ENCODE data around the gene FAP. TPM values are rescaled to one million over a fixed set of nuclear protein-coding genes. Genes with fewer than 3 reads are reported as not detected.

Gene FAP
- total and polyA plus RNA-seq, 2 donors (not counting 3 experiments of a cell fraction or from before 2014, with no cell fraction given) = 1.1 TPM; not detected in 1

DNA sequence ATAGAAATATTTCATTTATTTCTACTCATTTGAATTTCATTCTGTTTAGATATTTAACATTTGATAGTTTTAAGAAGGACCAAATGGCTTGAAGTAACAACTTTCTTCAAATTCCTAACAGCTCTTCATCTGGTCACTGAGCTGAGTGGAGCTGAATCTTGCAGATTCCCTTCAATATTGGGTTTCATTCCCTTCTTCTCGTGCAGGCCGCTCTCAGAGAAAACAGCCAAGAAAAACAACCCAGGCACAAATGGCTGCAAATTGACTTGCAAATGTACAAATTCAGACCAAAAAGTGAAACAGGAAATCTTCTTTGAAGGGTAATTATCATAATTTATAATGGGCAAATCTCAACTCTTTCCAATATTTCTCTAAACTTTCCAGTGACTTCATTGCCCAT lies 60.9 kb downstream of the FAP start:
- DNase-seq (ENCODE audit: low read depth, low spot score) (no peak), FAIRE-seq (no peak)
- Histone ChIP-seq H3K9ac (replicated peaks; ENCODE audit: extremely low read depth, insufficient read depth, low read length) (no peak overlapping the region), H3K4me1 (ENCODE audit: control insufficient read depth, extremely low read depth, insufficient read depth, low read length) (peaks cover 4% of the 10 kb centered on the region), H3K27me3 (ENCODE audit: control insufficient read depth in 2 of 2, insufficient read depth in 2 of 2, low read length in 2 of 2) (no peaks in the 10 kb centered on the region), H3K9me1 (replicated peaks; ENCODE audit: control insufficient read depth, extremely low read depth, insufficient read depth, low read length) (no peaks in the 10 kb centered on the region), H3K4me2 (ENCODE audit: insufficient read depth, low read length) (no peak overlapping the region), H2AFZ (ENCODE audit: low read depth, low read length) (no peak overlapping the region), H3K79me2 (ENCODE audit: control insufficient read depth, insufficient read depth, low read length) (no peaks in the 10 kb centered on the region), H3K4me3 (replicated peaks in 1 of 3; ENCODE audit: insufficient read depth in 1 of 3, low read depth in 1 of 3, low read length in 3 of 3) (no peak overlapping the region), H3K9me3 (replicated peaks; ENCODE audit: control insufficient read depth, insufficient read depth, low read length) (no peaks in the 10 kb centered on the region), H4K20me1 (replicated peaks; ENCODE audit: control insufficient read depth, extremely low read depth, insufficient read depth, low read length) (no peaks in the 10 kb centered on the region), H3K27ac (ENCODE audit: insufficient read depth, low read depth, low read length) (no peak overlapping the region), H3K36me3 (ENCODE audit: control insufficient read depth in 2 of 2, extremely low read depth in 1 of 2, insufficient read depth in 2 of 2, low read length in 2 of 2) (no peaks in the 10 kb centered on the region)
- no TSS peak for BruUV-seq (replicated peaks)
- CTCF ChIA-PET = no interaction called here
- intact Hi-C loops (cut with micrococcal nuclease) (no loop called here), dilution Hi-C loops (cut with MboI; ENCODE audit: extremely low pct_ligation_motif_present, low sequenced_read_pairs) (no loop called here)
- TF ChIP-seq, protein P1, sequence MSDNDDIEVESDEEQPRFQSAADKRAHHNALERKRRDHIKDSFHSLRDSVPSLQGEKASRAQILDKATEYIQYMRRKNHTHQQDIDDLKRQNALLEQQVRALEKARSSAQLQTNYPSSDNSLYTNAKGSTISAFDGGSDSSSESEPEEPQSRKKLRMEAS (IDR thresholded peaks at IDR 0.05; ENCODE audit: insufficient read depth, insufficient read length) = no peak
- TF ChIP-seq JUN (IDR thresholded peaks at IDR 0.05; ENCODE audit: borderline replicate concordance, insufficient read depth, insufficient read length, low read depth) = no peak
- TF ChIP-seq EZH2 (IDR thresholded peaks at IDR 0.05; ENCODE audit: borderline replicate concordance, low read depth, low read length, severe bottlenecking) = no peak
- no peak for TF ChIP-seq POLR2A (IDR thresholded peaks at IDR 0.05; ENCODE audit: low read depth, low read length)
- TF ChIP-seq MYC (IDR thresholded peaks at IDR 0.05; ENCODE audit: low read depth, low read length) = no peak
- no peak for TF ChIP-seq POLR2AphosphoS5 (IDR thresholded peaks at IDR 0.05; ENCODE audit: insufficient read depth, low read depth, low read length)
- TF ChIP-seq FOS (IDR thresholded peaks at IDR 0.05; ENCODE audit: borderline replicate concordance, insufficient read depth, low read length) = no peak
- TF ChIP-seq, protein P2, sequence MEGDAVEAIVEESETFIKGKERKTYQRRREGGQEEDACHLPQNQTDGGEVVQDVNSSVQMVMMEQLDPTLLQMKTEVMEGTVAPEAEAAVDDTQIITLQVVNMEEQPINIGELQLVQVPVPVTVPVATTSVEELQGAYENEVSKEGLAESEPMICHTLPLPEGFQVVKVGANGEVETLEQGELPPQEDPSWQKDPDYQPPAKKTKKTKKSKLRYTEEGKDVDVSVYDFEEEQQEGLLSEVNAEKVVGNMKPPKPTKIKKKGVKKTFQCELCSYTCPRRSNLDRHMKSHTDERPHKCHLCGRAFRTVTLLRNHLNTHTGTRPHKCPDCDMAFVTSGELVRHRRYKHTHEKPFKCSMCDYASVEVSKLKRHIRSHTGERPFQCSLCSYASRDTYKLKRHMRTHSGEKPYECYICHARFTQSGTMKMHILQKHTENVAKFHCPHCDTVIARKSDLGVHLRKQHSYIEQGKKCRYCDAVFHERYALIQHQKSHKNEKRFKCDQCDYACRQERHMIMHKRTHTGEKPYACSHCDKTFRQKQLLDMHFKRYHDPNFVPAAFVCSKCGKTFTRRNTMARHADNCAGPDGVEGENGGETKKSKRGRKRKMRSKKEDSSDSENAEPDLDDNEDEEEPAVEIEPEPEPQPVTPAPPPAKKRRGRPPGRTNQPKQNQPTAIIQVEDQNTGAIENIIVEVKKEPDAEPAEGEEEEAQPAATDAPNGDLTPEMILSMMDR (IDR thresholded peaks at IDR 0.05; ENCODE audit: extremely low read depth in 1 of 2, insufficient read depth in 1 of 2, low read depth in 1 of 2, low read length in 2 of 2) = no peak
- TF ChIP-seq GATA2 (IDR thresholded peaks at IDR 0.05; ENCODE audit: insufficient read depth, insufficient read length, low read depth, low read length) = no peak
- POLR2A ChIA-PET = no interaction called here
